H1 (cell line): Measurements from ENCODE around the gene XIAP.

ENCODE experiments used
- EZH2 ChIP-seq: fragments of 200-600 bp; sonication (generic); IDR thresholded peaks from 2 replicates; pipeline ENCODE4 v1.7.1; 2012; ENCODE audit warnings: low read depth, mild to moderate bottlenecking, moderate library complexity, low read length, inconsistent platforms; ENCODE audit not compliant: severe bottlenecking
- POLR2A ChIP-seq, 2 experiments: IDR thresholded peaks; 1 replicate in 1 of 2; 2 replicates in 1 of 2; pipeline ENCODE4 v1.6.1; 2011; ENCODE audit warnings: low read depth in 2 of 2, low read length in 2 of 2, mild to moderate bottlenecking in 2 of 2; ENCODE audit errors: control extremely low read depth in 1 of 2

- TF ChIP-seq POLR2A (IDR thresholded peaks at IDR 0.05; ENCODE audit: control extremely low read depth in 1 of 2, low read depth in 2 of 2, low read length in 2 of 2) (no peak), EZH2 (no peak)
Observed at GRCh38 chrX:123918106-123918721, 58.4 kb downstream of the XIAP start.
